ENCODE results near the gene FGR.

DNA sequence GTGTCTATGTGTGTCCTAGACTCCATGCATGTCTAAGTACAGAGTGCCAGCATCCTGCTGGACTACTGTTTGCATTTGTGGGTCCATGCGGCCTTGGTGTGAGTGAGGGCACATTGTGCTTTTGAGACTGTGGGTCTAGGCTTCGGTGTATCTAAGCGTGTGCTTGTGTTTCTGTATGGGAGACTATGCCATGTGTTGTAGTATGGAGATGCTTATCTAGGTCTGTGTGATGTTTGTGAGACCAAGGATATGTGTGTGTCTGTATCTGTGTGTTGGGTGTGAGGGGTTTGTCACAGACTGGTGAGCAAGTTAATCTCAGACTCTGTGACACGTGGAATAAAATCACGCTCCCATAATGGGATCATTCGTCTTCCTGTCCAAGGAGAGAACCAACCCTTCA is 45.5 kb downstream of the FGR start:
- TF ChIP-seq, protein P1, sequence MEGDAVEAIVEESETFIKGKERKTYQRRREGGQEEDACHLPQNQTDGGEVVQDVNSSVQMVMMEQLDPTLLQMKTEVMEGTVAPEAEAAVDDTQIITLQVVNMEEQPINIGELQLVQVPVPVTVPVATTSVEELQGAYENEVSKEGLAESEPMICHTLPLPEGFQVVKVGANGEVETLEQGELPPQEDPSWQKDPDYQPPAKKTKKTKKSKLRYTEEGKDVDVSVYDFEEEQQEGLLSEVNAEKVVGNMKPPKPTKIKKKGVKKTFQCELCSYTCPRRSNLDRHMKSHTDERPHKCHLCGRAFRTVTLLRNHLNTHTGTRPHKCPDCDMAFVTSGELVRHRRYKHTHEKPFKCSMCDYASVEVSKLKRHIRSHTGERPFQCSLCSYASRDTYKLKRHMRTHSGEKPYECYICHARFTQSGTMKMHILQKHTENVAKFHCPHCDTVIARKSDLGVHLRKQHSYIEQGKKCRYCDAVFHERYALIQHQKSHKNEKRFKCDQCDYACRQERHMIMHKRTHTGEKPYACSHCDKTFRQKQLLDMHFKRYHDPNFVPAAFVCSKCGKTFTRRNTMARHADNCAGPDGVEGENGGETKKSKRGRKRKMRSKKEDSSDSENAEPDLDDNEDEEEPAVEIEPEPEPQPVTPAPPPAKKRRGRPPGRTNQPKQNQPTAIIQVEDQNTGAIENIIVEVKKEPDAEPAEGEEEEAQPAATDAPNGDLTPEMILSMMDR (conservative IDR thresholded peaks at IDR 0.05; ENCODE audit: low read depth in 2 of 2) = no peak
- TF ChIP-seq, protein P2, sequence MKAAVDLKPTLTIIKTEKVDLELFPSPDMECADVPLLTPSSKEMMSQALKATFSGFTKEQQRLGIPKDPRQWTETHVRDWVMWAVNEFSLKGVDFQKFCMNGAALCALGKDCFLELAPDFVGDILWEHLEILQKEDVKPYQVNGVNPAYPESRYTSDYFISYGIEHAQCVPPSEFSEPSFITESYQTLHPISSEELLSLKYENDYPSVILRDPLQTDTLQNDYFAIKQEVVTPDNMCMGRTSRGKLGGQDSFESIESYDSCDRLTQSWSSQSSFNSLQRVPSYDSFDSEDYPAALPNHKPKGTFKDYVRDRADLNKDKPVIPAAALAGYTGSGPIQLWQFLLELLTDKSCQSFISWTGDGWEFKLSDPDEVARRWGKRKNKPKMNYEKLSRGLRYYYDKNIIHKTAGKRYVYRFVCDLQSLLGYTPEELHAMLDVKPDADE (IDR thresholded peaks at IDR 0.05) = no peak
- TF ChIP-seq EZH2 (IDR thresholded peaks at IDR 0.05; ENCODE audit: low read depth, unreplicated experiment) = no peak
- no peak for TF ChIP-seq POLR2AphosphoS5 (IDR thresholded peaks at IDR 0.05; ENCODE audit: low read depth)
- no peak for TF ChIP-seq ZNF114 (CRISPR knock-in tag; IDR thresholded peaks at IDR 0.05)
- TF ChIP-seq STAT1 (IDR thresholded peaks at IDR 0.05; ENCODE audit: unreplicated experiment) = no peak
- TF ChIP-seq, protein P3, sequence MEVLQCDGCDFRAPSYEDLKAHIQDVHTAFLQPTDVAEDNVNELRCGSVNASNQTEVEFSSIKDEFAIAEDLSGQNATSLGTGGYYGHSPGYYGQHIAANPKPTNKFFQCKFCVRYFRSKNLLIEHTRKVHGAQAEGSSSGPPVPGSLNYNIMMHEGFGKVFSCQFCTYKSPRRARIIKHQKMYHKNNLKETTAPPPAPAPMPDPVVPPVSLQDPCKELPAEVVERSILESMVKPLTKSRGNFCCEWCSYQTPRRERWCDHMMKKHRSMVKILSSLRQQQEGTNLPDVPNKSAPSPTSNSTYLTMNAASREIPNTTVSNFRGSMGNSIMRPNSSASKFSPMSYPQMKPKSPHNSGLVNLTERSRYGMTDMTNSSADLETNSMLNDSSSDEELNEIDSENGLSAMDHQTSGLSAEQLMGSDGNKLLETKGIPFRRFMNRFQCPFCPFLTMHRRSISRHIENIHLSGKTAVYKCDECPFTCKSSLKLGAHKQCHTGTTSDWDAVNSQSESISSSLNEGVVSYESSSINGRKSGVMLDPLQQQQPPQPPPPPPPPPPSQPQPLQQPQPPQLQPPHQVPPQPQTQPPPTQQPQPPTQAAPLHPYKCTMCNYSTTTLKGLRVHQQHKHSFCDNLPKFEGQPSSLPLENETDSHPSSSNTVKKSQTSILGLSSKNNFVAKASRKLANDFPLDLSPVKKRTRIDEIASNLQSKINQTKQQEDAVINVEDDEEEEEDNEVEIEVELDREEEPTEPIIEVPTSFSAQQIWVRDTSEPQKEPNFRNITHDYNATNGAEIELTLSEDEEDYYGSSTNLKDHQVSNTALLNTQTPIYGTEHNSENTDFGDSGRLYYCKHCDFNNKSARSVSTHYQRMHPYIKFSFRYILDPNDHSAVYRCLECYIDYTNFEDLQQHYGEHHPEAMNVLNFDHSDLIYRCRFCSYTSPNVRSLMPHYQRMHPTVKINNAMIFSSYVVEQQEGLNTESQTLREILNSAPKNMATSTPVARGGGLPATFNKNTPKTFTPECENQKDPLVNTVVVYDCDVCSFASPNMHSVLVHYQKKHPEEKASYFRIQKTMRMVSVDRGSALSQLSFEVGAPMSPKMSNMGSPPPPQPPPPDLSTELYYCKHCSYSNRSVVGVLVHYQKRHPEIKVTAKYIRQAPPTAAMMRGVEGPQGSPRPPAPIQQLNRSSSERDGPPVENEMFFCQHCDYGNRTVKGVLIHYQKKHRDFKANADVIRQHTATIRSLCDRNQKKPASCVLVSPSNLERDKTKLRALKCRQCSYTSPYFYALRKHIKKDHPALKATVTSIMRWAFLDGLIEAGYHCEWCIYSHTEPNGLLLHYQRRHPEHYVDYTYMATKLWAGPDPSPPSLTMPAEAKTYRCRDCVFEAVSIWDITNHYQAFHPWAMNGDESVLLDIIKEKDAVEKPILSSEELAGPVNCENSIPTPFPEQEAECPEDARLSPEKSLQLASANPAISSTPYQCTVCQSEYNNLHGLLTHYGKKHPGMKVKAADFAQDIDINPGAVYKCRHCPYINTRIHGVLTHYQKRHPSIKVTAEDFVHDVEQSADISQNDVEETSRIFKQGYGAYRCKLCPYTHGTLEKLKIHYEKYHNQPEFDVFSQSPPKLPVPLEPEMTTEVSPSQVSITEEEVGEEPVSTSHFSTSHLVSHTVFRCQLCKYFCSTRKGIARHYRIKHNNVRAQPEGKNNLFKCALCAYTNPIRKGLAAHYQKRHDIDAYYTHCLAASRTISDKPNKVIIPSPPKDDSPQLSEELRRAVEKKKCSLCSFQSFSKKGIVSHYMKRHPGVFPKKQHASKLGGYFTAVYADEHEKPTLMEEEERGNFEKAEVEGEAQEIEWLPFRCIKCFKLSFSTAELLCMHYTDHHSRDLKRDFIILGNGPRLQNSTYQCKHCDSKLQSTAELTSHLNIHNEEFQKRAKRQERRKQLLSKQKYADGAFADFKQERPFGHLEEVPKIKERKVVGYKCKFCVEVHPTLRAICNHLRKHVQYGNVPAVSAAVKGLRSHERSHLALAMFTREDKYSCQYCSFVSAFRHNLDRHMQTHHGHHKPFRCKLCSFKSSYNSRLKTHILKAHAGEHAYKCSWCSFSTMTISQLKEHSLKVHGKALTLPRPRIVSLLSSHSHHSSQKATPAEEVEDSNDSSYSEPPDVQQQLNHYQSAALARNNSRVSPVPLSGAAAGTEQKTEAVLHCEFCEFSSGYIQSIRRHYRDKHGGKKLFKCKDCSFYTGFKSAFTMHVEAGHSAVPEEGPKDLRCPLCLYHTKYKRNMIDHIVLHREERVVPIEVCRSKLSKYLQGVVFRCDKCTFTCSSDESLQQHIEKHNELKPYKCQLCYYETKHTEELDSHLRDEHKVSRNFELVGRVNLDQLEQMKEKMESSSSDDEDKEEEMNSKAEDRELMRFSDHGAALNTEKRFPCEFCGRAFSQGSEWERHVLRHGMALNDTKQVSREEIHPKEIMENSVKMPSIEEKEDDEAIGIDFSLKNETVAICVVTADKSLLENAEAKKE (CRISPR knock-in tag; IDR thresholded peaks at IDR 0.05) = no peak

Measured in GM23338 (cell line).